A673 (cell line): Measurements from ENCODE around the gene TNFRSF9. TPM values are rescaled to one million over a fixed set of nuclear protein-coding genes. Genes with fewer than 3 reads are reported as not detected.

Experiments
- BruUV-seq: library from RNA; stranded (reverse); fragments of 400-500 nt; replicated peaks from 2 replicates; lab custom pipeline; 2021; lab: Mats Ljungman, UMichigan
- CTCF ChIA-PET: fragments of 300-600 bp; sonication (Branson Sonifier 250); formaldehyde crosslinking; loops from one replicate; lab custom pipeline; 2022; ENCODE audit warnings: antibody characterized with exemption; lab: Charles Lee
- POLR2A ChIA-PET: fragments of 300-600 bp; sonication (Branson Sonifier 250); formaldehyde crosslinking; loops from one replicate; lab custom pipeline; 2022; ENCODE audit warnings: antibody characterized with exemption; ENCODE audit not compliant: low non-redundant PET; lab: Charles Lee
- DNase-seq: peaks from one replicate; pipeline ENCODE4 v3.0.0-alpha.2; 2015; ENCODE audit warnings: low spot score
- H3K27ac ChIP-seq: fragments of 200-600 bp; sonication (generic); 2 replicates; pipeline ENCODE4 v1.5.1; 2016; ENCODE audit warnings: mixed run types, low read depth, mild to moderate bottlenecking, mixed read lengths, antibody characterized with exemption, low read length; ENCODE audit not compliant: poor library complexity, severe bottlenecking
- H3K27me3 ChIP-seq: fragments of 200-600 bp; sonication (generic); replicated peaks from 2 replicates; pipeline ENCODE4 v1.6.1; 2017; ENCODE audit warnings: mixed run types, low read depth, mild to moderate bottlenecking, mixed read lengths, antibody characterized with exemption, low read length; ENCODE audit not compliant: insufficient read depth, poor library complexity
- H3K36me3 ChIP-seq: fragments of 200-600 bp; sonication (generic); 2 replicates; pipeline ENCODE4 v1.6.1; 2016; ENCODE audit warnings: mixed run types, mild to moderate bottlenecking, mixed read lengths, antibody characterized with exemption, low read length; ENCODE audit not compliant: insufficient read depth, poor library complexity, severe bottlenecking
- H3K4me1 ChIP-seq: fragments of 200-600 bp; sonication (generic); 2 replicates; pipeline ENCODE4 v1.6.1; 2017; ENCODE audit warnings: mixed run types, mild to moderate bottlenecking, mixed read lengths, antibody characterized with exemption, low read length; ENCODE audit not compliant: insufficient read depth, poor library complexity, severe bottlenecking
- H3K4me3 ChIP-seq: fragments of 200-600 bp; sonication (generic); 2 replicates; pipeline ENCODE4 v1.5.1; 2016; ENCODE audit warnings: low read depth, mixed run types, mild to moderate bottlenecking, mixed read lengths, low read length; ENCODE audit not compliant: poor library complexity, severe bottlenecking
- H3K9me3 ChIP-seq: fragments of 200-600 bp; sonication (generic); 2 replicates; pipeline ENCODE4 v1.6.1; 2016; ENCODE audit warnings: mixed run types, low read depth, mild to moderate bottlenecking, mixed read lengths, antibody characterized with exemption, low read length; ENCODE audit not compliant: poor library complexity, severe bottlenecking
- CTCF ChIP-seq: fragments of 300-800, 200-600 bp; sonication (generic); conservative IDR thresholded peaks from 2 replicates; pipeline ENCODE4 v1.5.1; 2017; ENCODE audit warnings: low read depth, mild to moderate bottlenecking, antibody characterized with exemption, low read length, moderate library complexity, mixed read lengths
- EZH2 ChIP-seq: fragments of 200-600 bp; sonication (generic); IDR thresholded peaks from 2 replicates; pipeline ENCODE4 v1.6.1; 2017; ENCODE audit warnings: borderline replicate concordance, low read depth, mild to moderate bottlenecking, mixed read lengths, antibody characterized with exemption, low read length; ENCODE audit not compliant: poor library complexity, severe bottlenecking
- intact Hi-C: fragments of 100-400 bp; cut with micrococcal nuclease; formaldehyde crosslinking; loops from one replicate; pipeline ENCODE4 v1.10.0; 2022; ENCODE audit not compliant: unreplicated experiment
- total RNA-seq: library from RNA; stranded (reverse); gene quantifications from 2 replicates; pipeline ENCODE4 v1.2.3, GENCODE V29; 2021

Gene TNFRSF9
- total RNA-seq, 1 experiment from 2014 or later, result 1.8 TPM

- TF ChIP-seq CTCF, result no peak
- no peak for TF ChIP-seq EZH2
- no peaks in the 10 kb centered on the region for H3K27me3 ChIP-seq
- peak overlapping the region; percentile 74 for H3K27ac ChIP-seq
- ChIA-PET POLR2A (interaction anchor here (0.6 kb wide), 1 partner anchor 327 kb away, joined by 3 read pairs; no protein-coding TSS in a partner anchor), CTCF (no interaction called here)
- DNase-seq, result peak; percentile 41
- H3K36me3 ChIP-seq, result peaks cover 41% of the 10 kb centered on the region
- intact Hi-C loops, result loop anchor here (10.0 kb wide), 1 partner anchor 57 kb away; no protein-coding TSS in a partner anchor
- no peaks in the 10 kb centered on the region for H3K4me1 ChIP-seq
- peak overlapping the region; percentile 75 for H3K4me3 ChIP-seq
- BruUV-seq, result no TSS peak
- H3K9me3 ChIP-seq, result no peaks in the 10 kb centered on the region
Observed at GRCh38 chr1:7962014-7962335, 21.3 kb upstream of the TNFRSF9 start.

GRCh38 chr1:7961216-7962013 is 20.8 kb upstream of the TNFRSF9 start, which contains the start of gene PARK7:
TSS of gene PARK7 (plus strand) at chr1:7961711. CDS start at chr1:7962786, 1,075 bp downstream.
- ChIA-PET POLR2A (interaction anchor here (0.6 kb wide), 1 partner anchor 328 kb away, joined by 3 read pairs; no protein-coding TSS in a partner anchor), CTCF (no interaction called here)
- intact Hi-C loops, result loop anchor here (10.0 kb wide), 1 partner anchor 57 kb away; no protein-coding TSS in a partner anchor
- peak within 1 kb of the TSS; percentile 75 for H3K4me3 ChIP-seq
- no TSS peak for BruUV-seq
- TF ChIP-seq EZH2 (no peak), CTCF (peak; percentile 54)
- peak within 1 kb of the TSS; percentile 86 for H3K27ac ChIP-seq
- H3K4me1 ChIP-seq, result no peaks in the 10 kb centered on the region
- no peaks in the 10 kb centered on the region for H3K27me3 ChIP-seq
- peak; percentile 100 for DNase-seq
- H3K36me3 ChIP-seq, result peaks cover 36% of the 10 kb centered on the region
- H3K9me3 ChIP-seq, result no peaks in the 10 kb centered on the region

- no peaks in the 10 kb centered on the region for H3K9me3 ChIP-seq
- no peaks in the 10 kb centered on the region for H3K27me3 ChIP-seq
- DNase-seq, result no peak
- H3K27ac ChIP-seq, result peak overlapping the region; percentile 86
- TF ChIP-seq EZH2, result no peak
- TF ChIP-seq CTCF, result no peak
- CTCF ChIA-PET, result no interaction called here
- H3K4me3 ChIP-seq, result peak overlapping the region; percentile 75
- POLR2A ChIA-PET, result no interaction called here
- intact Hi-C loops, result loop anchor here (10.0 kb wide), 1 partner anchor 56 kb away; no protein-coding TSS in a partner anchor
- H3K36me3 ChIP-seq, result peaks cover 30% of the 10 kb centered on the region
- H3K4me1 ChIP-seq, result no peaks in the 10 kb centered on the region
- TSS peak; percentile 98 for BruUV-seq
Observed at GRCh38 chr1:7960867-7961215, 20.2 kb upstream of the TNFRSF9 start.
